DMS114 treated with DMSO at 0.1 percent for 48 hours (cell line): ENCODE results near the gene SEMA6C.
"Not testable (repeated sequence)": the region's sequence is repeated elsewhere in the genome, so short reads cannot be mapped to it uniquely, and the experiment has no call there.

Experiments used
- DNase-seq: peaks from one replicate; lab custom pipeline; 2025; ENCODE audit not compliant: unreplicated experiment; lab: John Stamatoyannopoulos, UW

The SEMA6C gene

GRCh38 chr1:151132335-151133017 is 14.0 kb downstream of the SEMA6C start:
- no peak for DNase-seq

- DNase-seq = no peak
These were observed 14.6 kb downstream of the SEMA6C start for GRCh38 chr1:151131701-151132334.

GRCh38 chr1:151130987-151131586 is 15.3 kb downstream of the SEMA6C start:
- peak; percentile 82 for DNase-seq

- no peak for DNase-seq
These were observed 17.6 kb downstream of the SEMA6C start for GRCh38 chr1:151128800-151129199.

GRCh38 chr1:151124763-151125403 is 21.5 kb downstream of the SEMA6C start:
- DNase-seq = no peak

- DNase-seq = no peak
These were observed 32.6 kb downstream of the SEMA6C start for GRCh38 chr1:151113877-151114276.

GRCh38 chr1:151108331-151108730 is 38.1 kb downstream of the SEMA6C start:
- no peak for DNase-seq

GRCh38 chr1:151106894-151107293 is 39.5 kb downstream of the SEMA6C start:
- no peak for DNase-seq

- DNase-seq = no peak
These were observed 41.8 kb downstream of the SEMA6C start for GRCh38 chr1:151104630-151105029.

GRCh38 chr1:151098126-151098525 is 48.3 kb downstream of the SEMA6C start:
- DNase-seq = no peak

GRCh38 chr1:151097426-151097825 is 49.0 kb downstream of the SEMA6C start:
- DNase-seq = not testable (repeated sequence)

GRCh38 chr1:151085953-151086559 is 60.4 kb downstream of the SEMA6C start:
- no peak for DNase-seq
